ENCODE measurements around the gene HBP1. TPM values are rescaled to one million over a fixed set of nuclear protein-coding genes. Genes with fewer than 3 reads are reported as not detected.

The HBP1 gene
- total RNA-seq, 1 experiment from 2014 or later = 55.6 TPM

- Histone ChIP-seq H3K27ac (ENCODE audit: low read length) (no peak overlapping the region), H3K9ac (ENCODE audit: low read length) (no peak overlapping the region), H3K79me2 (ENCODE audit: low read length) (no peaks in the 10 kb centered on the region), H3K4me3 (ENCODE audit: low read length) (no peak overlapping the region), H3K9me2 (replicated peaks; ENCODE audit: insufficient read depth, low read length) (no peaks in the 10 kb centered on the region), H4K20me1 (ENCODE audit: insufficient read depth, low read depth, low read length) (no peaks in the 10 kb centered on the region), H3K27me3 (ENCODE audit: low read length) (no peaks in the 10 kb centered on the region), H3K4me2 (ENCODE audit: low read depth, low read length, poor library complexity, severe bottlenecking) (no peak overlapping the region), H3K9me3 (ENCODE audit: low read length) (no peaks in the 10 kb centered on the region), H3K4me1 (ENCODE audit: low read length) (peaks cover 18% of the 10 kb centered on the region), H3K36me3 (ENCODE audit: insufficient read depth, low read length) (no peaks in the 10 kb centered on the region), H2AFZ (ENCODE audit: low read length) (no peak overlapping the region)
- no peak for DNase-seq
Observed at GRCh38 chr7:107224374-107225223, 55.8 kb downstream of the HBP1 start.

GRCh38 chr7:107228291-107228690, 59.5 kb downstream of the HBP1 start:
- DNase-seq = no peak
- no peaks in the 10 kb centered on the region for H3K27me3 ChIP-seq (ENCODE audit: low read length)
- no peaks in the 10 kb centered on the region for H3K9me3 ChIP-seq (ENCODE audit: low read length)
- H3K9me2 ChIP-seq (replicated peaks; ENCODE audit: insufficient read depth, low read length) = no peaks in the 10 kb centered on the region
- no peaks in the 10 kb centered on the region for H3K79me2 ChIP-seq (ENCODE audit: low read length)
- no peak overlapping the region for H3K9ac ChIP-seq (ENCODE audit: low read length)
- H3K36me3 ChIP-seq (ENCODE audit: insufficient read depth, low read length) = no peaks in the 10 kb centered on the region
- peaks cover 30% of the 10 kb centered on the region for H3K4me1 ChIP-seq (ENCODE audit: low read length)
- H2AFZ ChIP-seq (ENCODE audit: low read length) = no peak overlapping the region
- no peaks in the 10 kb centered on the region for H4K20me1 ChIP-seq (ENCODE audit: insufficient read depth, low read depth, low read length)
- no peak overlapping the region for H3K27ac ChIP-seq (ENCODE audit: low read length)
- no peak overlapping the region for H3K4me3 ChIP-seq (ENCODE audit: low read length)
- no peak overlapping the region for H3K4me2 ChIP-seq (ENCODE audit: low read depth, low read length, poor library complexity, severe bottlenecking)

- no peaks in the 10 kb centered on the region for H3K9me2 ChIP-seq (replicated peaks; ENCODE audit: insufficient read depth, low read length)
- H3K79me2 ChIP-seq (ENCODE audit: low read length) = no peaks in the 10 kb centered on the region
- H3K36me3 ChIP-seq (ENCODE audit: insufficient read depth, low read length) = no peaks in the 10 kb centered on the region
- no peak overlapping the region for H3K9ac ChIP-seq (ENCODE audit: low read length)
- H3K4me3 ChIP-seq (ENCODE audit: low read length) = no peak overlapping the region
- no peak overlapping the region for H3K27ac ChIP-seq (ENCODE audit: low read length)
- no peaks in the 10 kb centered on the region for H3K27me3 ChIP-seq (ENCODE audit: low read length)
- H3K9me3 ChIP-seq (ENCODE audit: low read length) = no peaks in the 10 kb centered on the region
- DNase-seq = no peak
- H3K4me1 ChIP-seq (ENCODE audit: low read length) = peaks cover 28% of the 10 kb centered on the region
- H4K20me1 ChIP-seq (ENCODE audit: insufficient read depth, low read depth, low read length) = no peaks in the 10 kb centered on the region
- no peak overlapping the region for H3K4me2 ChIP-seq (ENCODE audit: low read depth, low read length, poor library complexity, severe bottlenecking)
- H2AFZ ChIP-seq (ENCODE audit: low read length) = no peak overlapping the region
Observed at GRCh38 chr7:107230334-107230733, 61.5 kb downstream of the HBP1 start.

- Histone ChIP-seq H3K9me2 (replicated peaks; ENCODE audit: insufficient read depth, low read length) (no peaks in the 10 kb centered on the region; the same call in 1 of the 2 replicates), H3K4me1 (ENCODE audit: low read length) (peaks cover 28% of the 10 kb centered on the region), H2AFZ (ENCODE audit: low read length) (no peak overlapping the region), H3K36me3 (ENCODE audit: insufficient read depth, low read length) (no peaks in the 10 kb centered on the region), H4K20me1 (ENCODE audit: insufficient read depth, low read depth, low read length) (no peaks in the 10 kb centered on the region), H3K9me3 (ENCODE audit: low read length) (no peaks in the 10 kb centered on the region), H3K4me3 (ENCODE audit: low read length) (no peak overlapping the region), H3K27me3 (ENCODE audit: low read length) (no peaks in the 10 kb centered on the region), H3K79me2 (ENCODE audit: low read length) (no peaks in the 10 kb centered on the region), H3K4me2 (ENCODE audit: low read depth, low read length, poor library complexity, severe bottlenecking) (no peak overlapping the region), H3K27ac (ENCODE audit: low read length) (no peak overlapping the region), H3K9ac (ENCODE audit: low read length) (no peak overlapping the region)
- no peak for DNase-seq
Observed at GRCh38 chr7:107232568-107233090, 63.8 kb downstream of the HBP1 start.

- Histone ChIP-seq H3K27me3 (ENCODE audit: low read length) (no peaks in the 10 kb centered on the region), H3K36me3 (ENCODE audit: insufficient read depth, low read length) (no peaks in the 10 kb centered on the region), H2AFZ (ENCODE audit: low read length) (no peak overlapping the region), H3K4me3 (ENCODE audit: low read length) (no peak overlapping the region), H3K27ac (ENCODE audit: low read length) (no peak overlapping the region), H3K9ac (ENCODE audit: low read length) (no peak overlapping the region), H3K9me2 (replicated peaks; ENCODE audit: insufficient read depth, low read length) (no peaks in the 10 kb centered on the region; the same call in 1 of the 2 replicates), H3K9me3 (ENCODE audit: low read length) (no peaks in the 10 kb centered on the region), H3K4me2 (ENCODE audit: low read depth, low read length, poor library complexity, severe bottlenecking) (no peak overlapping the region), H3K4me1 (ENCODE audit: low read length) (peaks cover 31% of the 10 kb centered on the region), H4K20me1 (ENCODE audit: insufficient read depth, low read depth, low read length) (no peaks in the 10 kb centered on the region), H3K79me2 (ENCODE audit: low read length) (no peaks in the 10 kb centered on the region)
- DNase-seq = no peak
Observed at GRCh38 chr7:107233174-107233573, 64.4 kb downstream of the HBP1 start.

- no peak for DNase-seq
- H3K9me2 ChIP-seq (replicated peaks; ENCODE audit: insufficient read depth, low read length) = no peaks in the 10 kb centered on the region; the same call in 1 of the 2 replicates
Observed at GRCh38 chr7:107233981-107234380, 65.2 kb downstream of the HBP1 start.

GRCh38 chr7:107234436-107234835, 65.6 kb downstream of the HBP1 start:
- no peak overlapping the region for H3K27ac ChIP-seq (ENCODE audit: low read length)
- H3K9me3 ChIP-seq (ENCODE audit: low read length) = no peaks in the 10 kb centered on the region
- DNase-seq = no peak
- H3K4me2 ChIP-seq (ENCODE audit: low read depth, low read length, poor library complexity, severe bottlenecking) = no peak overlapping the region
- H3K4me1 ChIP-seq (ENCODE audit: low read length) = peaks cover 43% of the 10 kb centered on the region
- no peak overlapping the region for H3K4me3 ChIP-seq (ENCODE audit: low read length)
- H3K9ac ChIP-seq (ENCODE audit: low read length) = no peak overlapping the region
- H3K9me2 ChIP-seq (replicated peaks; ENCODE audit: insufficient read depth, low read length) = no peaks in the 10 kb centered on the region; the same call in 1 of the 2 replicates
- H3K27me3 ChIP-seq (ENCODE audit: low read length) = no peaks in the 10 kb centered on the region
- no peak overlapping the region for H2AFZ ChIP-seq (ENCODE audit: low read length)
- no peaks in the 10 kb centered on the region for H3K79me2 ChIP-seq (ENCODE audit: low read length)
- no peaks in the 10 kb centered on the region for H4K20me1 ChIP-seq (ENCODE audit: insufficient read depth, low read depth, low read length)
- no peaks in the 10 kb centered on the region for H3K36me3 ChIP-seq (ENCODE audit: insufficient read depth, low read length)

More at GRCh38 chr7:107233981-107234380, 65.2 kb downstream of the HBP1 start:
- Histone ChIP-seq H3K4me3 (ENCODE audit: low read length) (no peak overlapping the region), H3K27ac (ENCODE audit: low read length) (no peak overlapping the region), H3K27me3 (ENCODE audit: low read length) (no peaks in the 10 kb centered on the region), H3K4me1 (ENCODE audit: low read length) (peaks cover 39% of the 10 kb centered on the region), H3K36me3 (ENCODE audit: insufficient read depth, low read length) (no peaks in the 10 kb centered on the region), H3K9me3 (ENCODE audit: low read length) (no peaks in the 10 kb centered on the region), H4K20me1 (ENCODE audit: insufficient read depth, low read depth, low read length) (no peaks in the 10 kb centered on the region), H2AFZ (ENCODE audit: low read length) (no peak overlapping the region), H3K79me2 (ENCODE audit: low read length) (no peaks in the 10 kb centered on the region), H3K4me2 (ENCODE audit: low read depth, low read length, poor library complexity, severe bottlenecking) (no peak overlapping the region), H3K9ac (ENCODE audit: low read length) (no peak overlapping the region)

- DNase-seq = no peak
- Histone ChIP-seq H2AFZ (ENCODE audit: low read length) (no peak overlapping the region), H3K27me3 (ENCODE audit: low read length) (no peaks in the 10 kb centered on the region), H3K9ac (ENCODE audit: low read length) (no peak overlapping the region), H3K4me2 (ENCODE audit: low read depth, low read length, poor library complexity, severe bottlenecking) (no peak overlapping the region), H4K20me1 (ENCODE audit: insufficient read depth, low read depth, low read length) (no peaks in the 10 kb centered on the region), H3K79me2 (ENCODE audit: low read length) (no peaks in the 10 kb centered on the region), H3K27ac (ENCODE audit: low read length) (no peak overlapping the region), H3K9me3 (ENCODE audit: low read length) (no peaks in the 10 kb centered on the region), H3K36me3 (ENCODE audit: insufficient read depth, low read length) (no peaks in the 10 kb centered on the region), H3K4me3 (ENCODE audit: low read length) (no peak overlapping the region), H3K4me1 (ENCODE audit: low read length) (peaks cover 34% of the 10 kb centered on the region), H3K9me2 (replicated peaks; ENCODE audit: insufficient read depth, low read length) (no peaks in the 10 kb centered on the region; the same call in 1 of the 2 replicates)
Observed at GRCh38 chr7:107236862-107237261, 68.1 kb downstream of the HBP1 start.

Data from Karpas-422 (cell line).